Measurements from ENCODE around the gene TMEM218.
A peak's percentile ranks its signal among the peaks of the same experiment; 100 is the strongest.

DNA sequence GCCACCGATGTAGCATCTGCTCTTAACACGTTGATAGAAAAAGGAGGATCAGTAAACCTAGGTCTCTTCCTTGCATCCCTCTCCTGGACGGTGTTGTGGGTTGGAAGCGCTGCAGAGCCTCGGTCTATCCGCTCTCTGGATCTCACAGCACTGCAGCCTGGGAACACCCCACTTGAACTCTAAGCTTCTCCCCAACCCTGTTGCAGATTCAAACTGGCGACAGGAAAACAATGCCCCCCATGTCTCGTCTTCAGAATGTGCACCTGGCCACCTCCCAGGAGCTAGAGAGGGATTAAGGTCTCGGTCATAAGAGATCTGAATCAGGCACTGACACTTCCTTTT lies 454 bp downstream of the TMEM218 start:
- TF ChIP-seq, protein P1, sequence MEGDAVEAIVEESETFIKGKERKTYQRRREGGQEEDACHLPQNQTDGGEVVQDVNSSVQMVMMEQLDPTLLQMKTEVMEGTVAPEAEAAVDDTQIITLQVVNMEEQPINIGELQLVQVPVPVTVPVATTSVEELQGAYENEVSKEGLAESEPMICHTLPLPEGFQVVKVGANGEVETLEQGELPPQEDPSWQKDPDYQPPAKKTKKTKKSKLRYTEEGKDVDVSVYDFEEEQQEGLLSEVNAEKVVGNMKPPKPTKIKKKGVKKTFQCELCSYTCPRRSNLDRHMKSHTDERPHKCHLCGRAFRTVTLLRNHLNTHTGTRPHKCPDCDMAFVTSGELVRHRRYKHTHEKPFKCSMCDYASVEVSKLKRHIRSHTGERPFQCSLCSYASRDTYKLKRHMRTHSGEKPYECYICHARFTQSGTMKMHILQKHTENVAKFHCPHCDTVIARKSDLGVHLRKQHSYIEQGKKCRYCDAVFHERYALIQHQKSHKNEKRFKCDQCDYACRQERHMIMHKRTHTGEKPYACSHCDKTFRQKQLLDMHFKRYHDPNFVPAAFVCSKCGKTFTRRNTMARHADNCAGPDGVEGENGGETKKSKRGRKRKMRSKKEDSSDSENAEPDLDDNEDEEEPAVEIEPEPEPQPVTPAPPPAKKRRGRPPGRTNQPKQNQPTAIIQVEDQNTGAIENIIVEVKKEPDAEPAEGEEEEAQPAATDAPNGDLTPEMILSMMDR (IDR thresholded peaks at IDR 0.05; ENCODE audit: borderline replicate concordance, extremely low read depth, low read length, poor library complexity, severe bottlenecking), result no peak
- peak; percentile 13 for TF ChIP-seq EZH2 (IDR thresholded peaks at IDR 0.05; ENCODE audit: borderline replicate concordance, low read depth, low read length, severe bottlenecking)
